Stimulated activated CD4-positive, alpha-beta T cell treated with anti-CD3 and anti-CD28 coated beads, Interleukin-15, amount 100 ng/mL, for 1 hour (primary cell): ENCODE data around the gene POLR3H.
"Not testable (repeated sequence)": the region's sequence is repeated elsewhere in the genome, so short reads cannot be mapped to it uniquely, and the experiment has no call there.

Source experiments
- DNase-seq, 2 donors: peaks; one replicate each; pipeline ENCODE4 v3.0.0-alpha.2; 2020; ENCODE audit warnings: low read depth in 1 of 2, low spot score in 1 of 2

The POLR3H gene

GRCh38 chr22:41564563-41564962 lies 20.3 kb upstream of the POLR3H start:
- no peak for DNase-seq

GRCh38 chr22:41563051-41563711 lies 18.9 kb upstream of the POLR3H start:
- no peak for DNase-seq

GRCh38 chr22:41562461-41562860 lies 18.2 kb upstream of the POLR3H start:
- no peak for DNase-seq

- no peak for DNase-seq
Observed at GRCh38 chr22:41561788-41562187, 17.5 kb upstream of the POLR3H start.

- DNase-seq = no peak
Observed at GRCh38 chr22:41561335-41561734, 17.1 kb upstream of the POLR3H start.

GRCh38 chr22:41560095-41560471 lies 15.8 kb upstream of the POLR3H start:
- DNase-seq = no peak

- not testable (repeated sequence) for DNase-seq
Observed at GRCh38 chr22:41558241-41558630, 14.0 kb upstream of the POLR3H start.

GRCh38 chr22:41557401-41558240 lies 13.4 kb upstream of the POLR3H start:
- DNase-seq = no peak

GRCh38 chr22:41556561-41556960 lies 12.3 kb upstream of the POLR3H start:
- no peak for DNase-seq

- DNase-seq = no peak
Observed at GRCh38 chr22:41555325-41555982, 11.2 kb upstream of the POLR3H start.

GRCh38 chr22:41551877-41552582 lies 7.8 kb upstream of the POLR3H start:
- DNase-seq = no peak

- no peak for DNase-seq
Observed at GRCh38 chr22:41550952-41551491, 6.8 kb upstream of the POLR3H start.

GRCh38 chr22:41548830-41549211 lies 4.6 kb upstream of the POLR3H start:
- DNase-seq = no peak

GRCh38 chr22:41544671-41545476 lies 604 bp upstream of the POLR3H start:
- DNase-seq = no peak

GRCh38 chr22:41542224-41542623 lies 2.0 kb downstream of the POLR3H start:
- no peak for DNase-seq

- DNase-seq = no peak
Observed at GRCh38 chr22:41541484-41541883, 2.8 kb downstream of the POLR3H start.

GRCh38 chr22:41540365-41540764 lies 3.9 kb downstream of the POLR3H start:
- no peak for DNase-seq

GRCh38 chr22:41540006-41540315 lies 4.3 kb downstream of the POLR3H start:
- DNase-seq = no peak

GRCh38 chr22:41539146-41540005 lies 4.9 kb downstream of the POLR3H start:
- no peak for DNase-seq

GRCh38 chr22:41538583-41538982 lies 5.7 kb downstream of the POLR3H start:
- no peak for DNase-seq
